H1 (cell line): ENCODE measurements around the gene NDUFB5. TPM values are rescaled to one million over a fixed set of nuclear protein-coding genes. Genes with fewer than 3 reads are reported as not detected.

Source experiments
- CTCF ChIA-PET: fragments of 300-600 bp; sonication (Branson Sonifier 250); formaldehyde crosslinking; loops from one replicate; lab custom pipeline; 2021; ENCODE audit not compliant: partially characterized antibody; lab: Charles Lee
- POLR2A ChIA-PET: fragments of 300-600 bp; sonication (Branson Sonifier 250); formaldehyde crosslinking; loops from one replicate; lab custom pipeline; 2021; ENCODE audit warnings: inconsistent platforms; ENCODE audit not compliant: partially characterized antibody; lab: Charles Lee
- DNase-seq, 2 experiments: peaks; one replicate each; pipeline versions ENCODE4 v3.0.0 to v3.0.0-alpha.2; 2010 to 2022; ENCODE audit warnings: low spot score in 2 of 2, low read depth in 1 of 2, mixed read lengths in 1 of 2
- FAIRE-seq: peaks from 2 replicates; lab custom pipeline; 2011; peaks lifted over from hg19 to GRCh38; lab: Jason Lieb, UNC
- H2AFZ ChIP-seq: 2 replicates; pipeline ENCODE4 v1.8.1; 2012; ENCODE audit warnings: low read length, inconsistent platforms
- H2AK5ac ChIP-seq: 2 replicates; pipeline ENCODE4 v1.6.1; 2013; ENCODE audit warnings: low read depth, low read length
- H2BK120ac ChIP-seq: replicated peaks from 2 replicates; pipeline ENCODE3; 2013; ENCODE audit warnings: low read depth, low read length, inconsistent platforms
- H2BK12ac ChIP-seq: 2 replicates; pipeline ENCODE4 v1.6.1; 2013; ENCODE audit warnings: low read depth, low read length
- H2BK15ac ChIP-seq: 2 replicates; pipeline ENCODE4 v1.6.1; 2013; ENCODE audit warnings: low read length
- H2BK20ac ChIP-seq: 2 replicates; pipeline ENCODE4 v1.6.1; 2013; ENCODE audit warnings: low read length
- H2BK5ac ChIP-seq: 2 replicates; pipeline ENCODE4 v1.6.1; 2013; ENCODE audit warnings: low read depth, low read length
- H3K14ac ChIP-seq: 2 replicates; pipeline ENCODE4 v1.6.1; 2013; ENCODE audit warnings: inconsistent platforms; ENCODE audit not compliant: insufficient read length
- H3K18ac ChIP-seq: 2 replicates; pipeline ENCODE4 v1.6.1; 2013; ENCODE audit warnings: low read length; ENCODE audit errors: extremely low read depth
- H3K23ac ChIP-seq: 2 replicates; pipeline ENCODE4 v1.6.1; 2013; ENCODE audit warnings: inconsistent platforms; ENCODE audit not compliant: insufficient read length
- H3K23me2 ChIP-seq: 2 replicates; pipeline ENCODE4 v1.6.1; 2013; ENCODE audit warnings: low read depth, low read length
- H3K27ac ChIP-seq: 2 replicates; pipeline ENCODE4 v1.6.1; 2011; ENCODE audit warnings: low read depth, low read length, inconsistent platforms
- H3K27me3 ChIP-seq, 4 experiments: replicated peaks in 1 of 4; 1 replicate in 1 of 4; 2 replicates in 3 of 4; pipeline versions ENCODE4 v1.6.1 to v1.8.1; 2011 to 2013; ENCODE audit warnings: low read length in 3 of 4, mild to moderate bottlenecking in 3 of 4, inconsistent platforms in 2 of 4, mixed read lengths in 2 of 4, moderate library complexity in 1 of 4; ENCODE audit not compliant: control insufficient read depth in 3 of 4, insufficient read depth in 3 of 4; ENCODE audit errors: extremely low read depth in 1 of 4
- H3K36me3 ChIP-seq, 4 experiments: 2 replicates each; pipeline versions ENCODE4 v1.6.1 to v1.8.1; 2011 to 2013; ENCODE audit warnings: mild to moderate bottlenecking in 4 of 4, low read length in 3 of 4, moderate library complexity in 2 of 4, control low read depth in 1 of 4, inconsistent platforms in 1 of 4; ENCODE audit not compliant: insufficient read depth in 4 of 4, control insufficient read depth in 2 of 4
- H3K4ac ChIP-seq: replicated peaks from 2 replicates; pipeline ENCODE3; 2013; ENCODE audit warnings: low read length, low read depth, mixed read lengths, inconsistent platforms; ENCODE audit not compliant: insufficient read length
- H3K4me1 ChIP-seq, 4 experiments: replicated peaks in 1 of 4; 1 replicate in 1 of 4; 2 replicates in 3 of 4; pipeline versions ENCODE4 v1.6.1 to v1.8.1; 2011 to 2013; ENCODE audit warnings: low read length in 3 of 4, inconsistent platforms in 2 of 4, mixed read lengths in 1 of 4; ENCODE audit not compliant: insufficient read depth in 4 of 4, control insufficient read depth in 3 of 4
- H3K4me2 ChIP-seq, 2 experiments: 2 replicates each; pipeline versions ENCODE4 v1.6.1 to v1.8.1; 2011 to 2013; ENCODE audit warnings: low read depth in 2 of 2, low read length in 2 of 2, control low read depth in 1 of 2, inconsistent platforms in 1 of 2, mild to moderate bottlenecking in 1 of 2; ENCODE audit not compliant: insufficient read depth in 1 of 2
- H3K4me3 ChIP-seq, 4 experiments: fragments of 200-600, 300-600 bp in 1 of 4; sonication (generic), shearing (Covaris generic), sonication (Bioruptor Twin) in 1 of 4; 2 replicates each; pipeline versions ENCODE4 v1.5.1 to v1.8.1; 2011 to 2016; ENCODE audit warnings: low read length in 4 of 4, low read depth in 3 of 4, control low read depth in 2 of 4, inconsistent platforms in 2 of 4, mild to moderate bottlenecking in 2 of 4, mixed read lengths in 1 of 4, moderate library complexity in 1 of 4; ENCODE audit not compliant: insufficient read depth in 2 of 4; ENCODE audit errors: extremely low read depth in 1 of 4
- H3K56ac ChIP-seq: replicated peaks from 2 replicates; pipeline ENCODE3; 2013; ENCODE audit warnings: low read depth, mild to moderate bottlenecking, mixed read lengths, low read length, inconsistent platforms; ENCODE audit not compliant: insufficient read length
- H3K79me1 ChIP-seq: 2 replicates; pipeline ENCODE4 v1.6.1; 2013; ENCODE audit warnings: low read depth, low read length, control low read depth
- H3K79me2 ChIP-seq, 2 experiments: 2 replicates each; pipeline versions ENCODE4 v1.6.1 to v1.8.1; 2012 to 2013; ENCODE audit warnings: low read length in 2 of 2, mild to moderate bottlenecking in 2 of 2, inconsistent platforms in 1 of 2; ENCODE audit not compliant: insufficient read depth in 2 of 2, control insufficient read depth in 1 of 2
- H3K9ac ChIP-seq, 4 experiments: replicated peaks in 1 of 4; 1 replicate in 1 of 4; 2 replicates in 3 of 4; pipeline versions ENCODE4 v1.6.1 to v1.8.1; 2011 to 2013; ENCODE audit warnings: low read depth in 3 of 4, low read length in 3 of 4, control low read depth in 2 of 4, mild to moderate bottlenecking in 2 of 4, moderate library complexity in 2 of 4, inconsistent platforms in 1 of 4; ENCODE audit errors: extremely low read depth in 1 of 4
- H3K9me3 ChIP-seq, 2 experiments: 2 replicates each; pipeline versions ENCODE4 v1.6.1 to v1.8.1; 2012 to 2013; ENCODE audit warnings: mild to moderate bottlenecking in 2 of 2, moderate library complexity in 2 of 2, control low read depth in 1 of 2, inconsistent platforms in 1 of 2, low read depth in 1 of 2, low read length in 1 of 2, mixed read lengths in 1 of 2; ENCODE audit not compliant: insufficient read depth in 2 of 2
- H4K20me1 ChIP-seq, 2 experiments: replicated peaks in 1 of 2; 2 replicates each; pipeline versions ENCODE3 to v1.8.1; 2011 to 2013; ENCODE audit warnings: inconsistent platforms in 2 of 2, low read length in 2 of 2, mild to moderate bottlenecking in 1 of 2; ENCODE audit not compliant: insufficient read depth in 2 of 2, control insufficient read depth in 1 of 2
- H4K5ac ChIP-seq: 2 replicates; pipeline ENCODE4 v1.6.1; 2013; ENCODE audit warnings: low read length, low read depth, mixed read lengths, inconsistent platforms; ENCODE audit not compliant: insufficient read length
- H4K8ac ChIP-seq: 2 replicates; pipeline ENCODE4 v1.8.0; 2013; ENCODE audit warnings: mild to moderate bottlenecking, moderate library complexity, low read length, inconsistent platforms; ENCODE audit not compliant: insufficient read depth; ENCODE audit errors: extremely low read depth
- H4K91ac ChIP-seq: replicated peaks from 2 replicates; pipeline ENCODE3; 2013; ENCODE audit warnings: low read length, mixed read lengths, inconsistent platforms; ENCODE audit not compliant: insufficient read length
- GTF2F1 ChIP-seq: IDR thresholded peaks from 2 replicates; pipeline ENCODE4 v1.6.1; 2012; ENCODE audit warnings: low read depth, low read length, improper control_type of control experiment, borderline replicate concordance
- KDM1A ChIP-seq: fragments of 200-600, 300-600 bp; sonication (generic); IDR thresholded peaks from 2 replicates; pipeline ENCODE4 v1.7.1; 2016; ENCODE audit warnings: mild to moderate bottlenecking, low read length, borderline replicate concordance
- PHF8 ChIP-seq: fragments of 200-600 bp; sonication (generic); conservative IDR thresholded peaks from 2 replicates; pipeline ENCODE4 v1.7.1; 2012; ENCODE audit warnings: low read depth, mild to moderate bottlenecking, inconsistent platforms, low read length, moderate library complexity
- SAP30 ChIP-seq: fragments of 300-600 bp; sonication (generic); IDR thresholded peaks from 2 replicates; pipeline ENCODE4 v1.7.1; 2012; ENCODE audit warnings: low read length, moderate library complexity, mild to moderate bottlenecking, inconsistent platforms; ENCODE audit not compliant: insufficient read depth, insufficient replicate concordance
- SP2 ChIP-seq: IDR thresholded peaks from 2 replicates; pipeline ENCODE4 v1.6.1; 2012; ENCODE audit warnings: mild to moderate bottlenecking, low read length, inconsistent platforms
- SRF ChIP-seq: IDR thresholded peaks from 2 replicates; pipeline ENCODE4 v1.6.1; 2011; ENCODE audit warnings: mild to moderate bottlenecking, low read depth, low read length, moderate library complexity
- TBP ChIP-seq: IDR thresholded peaks from 2 replicates; pipeline ENCODE4 v1.6.1; 2011; ENCODE audit warnings: low read depth, low read length, improper control_type of control experiment
- TCF12 ChIP-seq: IDR thresholded peaks from 2 replicates; pipeline ENCODE4 v1.6.1; 2011; ENCODE audit warnings: low read depth, mild to moderate bottlenecking, low read length
- WGBS, 2 experiments: shearing (Covaris generic) in 1 of 2; methylation state at CpG; one replicate each; pipeline versions ENCODE4 v1.1.6 to v1.1.7; 2013 to 2015; ENCODE audit warnings: low lambda C conversion rate in 2 of 2, mixed read lengths in 2 of 2, inconsistent platforms in 1 of 2, low coverage in 1 of 2, missing lambda C conversion rate in 1 of 2; ENCODE audit not compliant: insufficient replicate concordance in 2 of 2, insufficient coverage in 1 of 2, insufficient read length in 1 of 2; ENCODE audit errors: extremely low coverage in 1 of 2, missing lambda C conversion rate in 1 of 2; 5-methylcytosine and 5-hydroxymethylcytosine counted together
- polyA plus RNA-seq, 7 experiments: library from polyadenylated mRNA; depleted of rRNA in 3 of 7; stranded (reverse) in 5 of 7; unstranded in 2 of 7; fragments of >200 nt in 5 of 7; fragments of 200-250 nt in 2 of 7; gene quantifications; 1 replicate in 5 of 7; 2 replicates in 1 of 7; 4 replicates in 1 of 7; pipeline versions ENCODE4 v1.2.1 to v1.2.3, GENCODE V29; 2011 to 2013; ENCODE audit warnings: missing spikeins in 2 of 7, mixed read lengths in 2 of 7
- total RNA-seq: library from RNA; stranded (reverse); fragmentation: NEBNext Ultra II Directional; extraction: Animal tissue kit (Norgen Biotek cat#: 25700); gene quantifications from 2 replicates; pipeline ENCODE4 v1.2.1, GENCODE V29; 2021

Gene NDUFB5
- total and polyA plus RNA-seq, 2 of the 8 experiments (the other 6 are each of a cell fraction or from before 2014, with no cell fraction given): 46.1 to 85.8 TPM

DNA sequence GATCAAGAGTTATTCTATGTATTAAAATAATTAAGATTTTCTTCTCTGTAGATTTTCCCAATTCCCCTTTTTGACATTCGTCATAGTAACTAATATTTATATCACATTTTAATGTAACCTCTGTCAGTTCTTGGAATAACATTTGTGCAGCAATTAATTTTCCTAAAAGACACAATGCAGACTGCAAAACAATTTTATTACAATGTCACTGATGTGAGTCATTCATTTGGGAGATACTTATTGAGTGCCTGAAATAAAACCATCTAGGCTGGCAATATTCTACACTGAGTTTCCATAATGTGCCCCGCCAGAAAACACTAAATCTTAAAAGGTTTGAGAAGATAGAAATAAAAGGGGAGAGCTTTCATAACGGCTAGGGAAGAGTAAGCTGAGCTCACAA is 41.6 kb downstream of the NDUFB5 start:
- no peak overlapping the region for H2BK12ac ChIP-seq
- H3K79me1 ChIP-seq: no peaks in the 10 kb centered on the region
- H3K4me3 ChIP-seq: no peak overlapping the region
- H3K4me1 ChIP-seq: peaks cover 0 to 3% (median 0%) of the 10 kb centered on the region in 4 experiments; a peak in 1 of 7 replicates
- no peak overlapping the region for H4K8ac ChIP-seq
- no peak overlapping the region for H3K27ac ChIP-seq
- no peaks in the 10 kb centered on the region for H3K27me3 ChIP-seq
- DNase-seq: no peak
- no peak overlapping the region for H3K9ac ChIP-seq
- no peak overlapping the region for H2AK5ac ChIP-seq
- H4K5ac ChIP-seq: no peak overlapping the region
- ChIA-PET CTCF (no interaction called here), POLR2A (no interaction called here)
- no peak overlapping the region for H3K18ac ChIP-seq
- H3K14ac ChIP-seq: no peak overlapping the region
- no peak overlapping the region for H2AFZ ChIP-seq
- H3K23me2 ChIP-seq: no peaks in the 10 kb centered on the region
- no peaks in the 10 kb centered on the region for H3K79me2 ChIP-seq
- H4K20me1 ChIP-seq: no peaks in the 10 kb centered on the region
- H3K56ac ChIP-seq: no peak overlapping the region
- H3K23ac ChIP-seq: no peak overlapping the region
- no peak overlapping the region for H2BK20ac ChIP-seq
- no peak overlapping the region for H3K4ac ChIP-seq
- no peak overlapping the region for H2BK120ac ChIP-seq
- H3K4me2 ChIP-seq: no peak overlapping the region
- 88% methylated on average over 3 of the region's 3 CpGs; no CpG with 5 or more reads in 1 of the 2 experiments for WGBS, 2 experiments
- H2BK15ac ChIP-seq: no peak overlapping the region
- no peak for FAIRE-seq
- no peaks in the 10 kb centered on the region for H3K36me3 ChIP-seq
- no peak overlapping the region for H4K91ac ChIP-seq
- no peaks in the 10 kb centered on the region for H3K9me3 ChIP-seq
- no peak overlapping the region for H2BK5ac ChIP-seq
- no peak for TF ChIP-seq SAP30
- no peak for TF ChIP-seq PHF8
- TF ChIP-seq TCF12: no peak
- TF ChIP-seq SRF: no peak
- TF ChIP-seq KDM1A: no peak
- no peak for TF ChIP-seq TBP
- TF ChIP-seq GTF2F1: no peak
- TF ChIP-seq SP2: no peak
